GM12873 (cell line): ENCODE data around the gene PTGES.

Experiments used
- CTCF ChIP-seq: IDR thresholded peaks from 2 replicates; pipeline ENCODE4 v1.5.1; 2012; ENCODE audit warnings: low read depth, mild to moderate bottlenecking, moderate library complexity, low read length, control low read depth; ENCODE audit not compliant: insufficient read depth; ENCODE audit errors: missing control alignments

The PTGES gene

GRCh38 chr9:129740666-129741464, 12.0 kb downstream of the PTGES start:
- no peak for TF ChIP-seq CTCF

DNA sequence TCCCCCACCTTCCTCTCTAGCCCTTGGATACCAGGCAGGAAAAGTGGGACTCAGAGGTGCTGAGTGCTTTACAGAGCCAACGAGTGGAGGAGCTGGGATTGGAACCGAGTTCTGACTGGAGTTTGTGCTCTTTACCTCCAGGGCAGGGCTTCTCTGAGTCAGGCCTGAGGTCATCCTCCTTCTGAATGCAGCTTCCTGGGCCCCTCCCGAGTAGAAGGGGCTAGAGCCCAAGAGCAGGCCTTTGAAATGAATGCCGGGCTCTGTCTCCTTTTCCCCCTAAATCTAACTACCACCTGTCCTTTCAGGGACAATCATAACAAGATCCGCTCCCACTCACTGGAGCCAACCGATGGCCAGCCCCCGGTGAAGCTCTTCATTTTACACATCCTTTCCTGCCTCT, 12.7 kb downstream of the PTGES start:
- no peak for TF ChIP-seq CTCF

- no peak for TF ChIP-seq CTCF
Observed at GRCh38 chr9:129739432-129739831, 13.4 kb downstream of the PTGES start.

DNA sequence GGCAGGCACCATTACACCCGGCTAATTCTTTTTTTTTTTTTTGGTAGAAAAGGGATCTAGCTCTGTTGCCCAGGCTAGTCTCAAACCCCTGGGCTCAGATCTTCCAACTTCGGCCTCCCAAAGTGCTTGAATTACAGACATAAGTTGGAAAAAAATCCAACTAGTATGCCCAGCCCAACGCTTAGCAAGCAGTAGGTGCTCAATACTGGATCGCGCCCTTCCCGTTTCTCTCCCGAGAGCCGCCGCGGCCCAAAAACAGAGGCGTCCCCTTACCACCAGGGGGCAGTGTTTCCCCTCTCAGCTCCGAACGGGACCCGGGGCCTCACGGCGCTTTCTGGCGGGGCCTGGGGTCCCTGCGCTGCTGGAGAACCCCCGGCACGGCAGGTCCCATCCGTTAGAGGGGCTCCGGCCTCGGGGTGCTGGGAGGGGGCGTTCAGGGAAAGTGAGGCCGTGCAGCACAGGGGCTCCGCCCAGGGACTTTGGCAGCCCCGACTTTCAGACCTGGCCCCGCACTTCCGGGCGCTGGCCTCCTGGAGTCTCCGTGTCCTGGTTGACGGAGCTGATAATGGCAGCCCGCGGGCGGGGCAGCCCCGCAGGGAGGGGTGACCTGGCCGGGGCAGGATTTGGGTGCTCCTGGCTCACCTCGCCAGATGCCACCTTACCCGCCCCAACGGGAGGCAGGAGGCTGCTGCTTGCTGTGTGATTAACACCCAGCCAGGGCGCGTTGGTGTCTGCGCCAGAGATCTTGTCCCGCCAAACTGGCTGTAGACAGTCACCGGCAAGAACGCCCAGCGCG, 15.2 kb downstream of the PTGES start:
- TF ChIP-seq CTCF: peak; percentile 88

- no peak for TF ChIP-seq CTCF
Observed at GRCh38 chr9:129736334-129736733, 16.5 kb downstream of the PTGES start.

DNA sequence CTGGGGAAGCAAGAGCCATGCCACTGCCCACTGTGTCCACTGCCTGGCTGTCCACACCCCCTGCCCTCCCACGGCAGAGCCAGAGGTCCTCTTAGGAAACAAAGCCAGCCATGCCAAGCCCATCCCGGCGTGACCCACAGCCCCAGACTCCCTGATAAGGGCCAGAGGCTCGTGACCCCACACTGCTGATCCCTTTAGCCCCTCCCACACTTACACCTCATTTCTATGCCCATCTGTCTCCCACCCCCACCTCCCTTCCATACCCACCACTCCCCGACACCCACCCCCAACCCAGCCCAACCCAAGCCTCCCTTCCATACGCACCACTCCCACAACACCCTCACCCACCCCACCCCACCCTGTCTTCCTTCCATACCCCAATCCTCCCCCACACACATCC, 17.3 kb downstream of the PTGES start:
- TF ChIP-seq CTCF: no peak

- TF ChIP-seq CTCF: no peak
Observed at GRCh38 chr9:129733632-129733953, 19.2 kb downstream of the PTGES start.
